Neural progenitor cell (in vitro differentiated cells): Measurements from ENCODE around the gene POU2AF1. TPM values are rescaled to one million over a fixed set of nuclear protein-coding genes. Genes with fewer than 3 reads are reported as not detected.

Source experiments
- DNase-seq: peaks from one replicate; pipeline ENCODE4 v3.0.0-alpha.2; 2016; ENCODE audit warnings: low spot score
- H2AFZ ChIP-seq: fragments of 200-600 bp; sonication (generic); replicated peaks from 2 replicates; pipeline ENCODE4 v1.6.1; 2016; ENCODE audit warnings: antibody characterized with exemption
- H3F3A ChIP-seq: fragments of 200-600 bp; sonication (generic); 2 replicates; pipeline ENCODE4 v1.6.1; 2016; ENCODE audit warnings: antibody characterized with exemption, low read depth
- H3K27ac ChIP-seq: fragments of 200-600 bp; sonication (generic); 2 replicates; pipeline ENCODE4 v1.5.1; 2016; ENCODE audit warnings: mild to moderate bottlenecking
- H3K27me3 ChIP-seq: fragments of 200-600 bp; sonication (generic); 2 replicates; pipeline ENCODE4 v1.6.1; 2016; ENCODE audit warnings: mild to moderate bottlenecking, moderate library complexity
- H3K36me3 ChIP-seq: fragments of 200-600 bp; sonication (generic); 2 replicates; pipeline ENCODE4 v1.5.1; 2016
- H3K4me1 ChIP-seq: fragments of 200-600 bp; sonication (generic); 2 replicates; pipeline ENCODE4 v1.6.1; 2016; ENCODE audit warnings: mixed run types
- H3K4me2 ChIP-seq: fragments of 200-600 bp; sonication (generic); 2 replicates; pipeline ENCODE4 v1.6.1; 2016
- H3K4me3 ChIP-seq: fragments of 200-600 bp; sonication (generic); 2 replicates; pipeline ENCODE4 v1.5.1; 2016
- H3K79me2 ChIP-seq: fragments of 200-600 bp; sonication (generic); 2 replicates; pipeline ENCODE4 v1.6.1; 2016; ENCODE audit warnings: low read depth
- H3K9ac ChIP-seq: fragments of 200-600 bp; sonication (generic); 2 replicates; pipeline ENCODE4 v1.6.1; 2016
- H3K9me3 ChIP-seq: fragments of 200-600 bp; sonication (generic); 2 replicates; pipeline ENCODE4 v1.5.1; 2016; ENCODE audit warnings: low read depth
- H4K20me1 ChIP-seq: fragments of 200-600 bp; sonication (generic); 2 replicates; pipeline ENCODE4 v1.6.1; 2016; ENCODE audit warnings: low read depth
- H3K27ac Mint-ChIP-seq: 3 replicates; pipeline ENCODE4 v1.8.0; 2021; ENCODE audit warnings: mixed read lengths
- H3K27me3 Mint-ChIP-seq: 2 replicates; pipeline ENCODE4 v1.8.0; 2022; ENCODE audit warnings: low read depth, mild to moderate bottlenecking, inconsistent platforms, moderate library complexity, mixed read lengths; ENCODE audit not compliant: insufficient read depth
- H3K36me3 Mint-ChIP-seq: 3 replicates; pipeline ENCODE4 v1.8.0; 2021; ENCODE audit warnings: mixed read lengths
- H3K4me1 Mint-ChIP-seq: 3 replicates; pipeline ENCODE4 v1.8.0; 2021; ENCODE audit warnings: mixed read lengths
- H3K4me3 Mint-ChIP-seq: 3 replicates; pipeline ENCODE4 v1.8.0; 2021; ENCODE audit warnings: mild to moderate bottlenecking, moderate library complexity, mixed read lengths
- H3K9me3 Mint-ChIP-seq: 3 replicates; pipeline ENCODE4 v1.8.0; 2020; ENCODE audit warnings: mixed read lengths
- CTCF ChIP-seq: fragments of 200-600 bp; sonication (generic); IDR thresholded peaks from 2 replicates; pipeline ENCODE4 v1.5.1; 2017; ENCODE audit warnings: antibody characterized with exemption, mild to moderate bottlenecking
- EZH2 ChIP-seq: fragments of 200-600 bp; sonication (generic); IDR thresholded peaks from 2 replicates; pipeline ENCODE4 v1.6.1; 2017; ENCODE audit warnings: antibody characterized with exemption, mild to moderate bottlenecking, moderate library complexity
- EZH2phosphoT487 ChIP-seq: fragments of 200-600 bp; sonication (generic); IDR thresholded peaks from 2 replicates; pipeline ENCODE4 v1.6.1; 2017; ENCODE audit warnings: antibody characterized with exemption
- total RNA-seq: library from RNA; depleted of rRNA; stranded (reverse); fragments of >200 nt; gene quantifications from 2 replicates; pipeline ENCODE4 v1.2.3, GENCODE V29; 2015; ENCODE audit warnings: low replicate concordance

The POU2AF1 gene
- total RNA-seq, 1 donor from 2014 or later: not detected

DNA sequence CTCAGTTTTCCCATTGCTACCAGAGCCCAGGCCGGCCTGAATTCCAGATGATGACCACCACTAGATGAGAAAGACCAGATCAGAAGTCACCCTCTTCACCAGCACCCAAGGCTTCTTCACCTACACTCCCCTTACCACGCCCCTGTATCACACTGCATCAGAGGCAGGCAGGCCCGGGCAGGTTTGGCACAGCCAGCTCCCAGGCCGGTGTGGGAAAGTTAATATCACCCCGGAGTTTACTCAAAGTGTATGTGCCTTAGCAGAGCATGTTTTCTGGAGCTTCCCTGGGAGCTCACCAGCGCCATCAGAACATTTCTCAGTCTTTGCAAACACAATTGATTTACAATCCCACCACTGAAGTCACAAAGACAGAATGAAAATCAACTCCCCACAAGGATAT, 47.5 kb upstream of the POU2AF1 start:
- no peak overlapping the region for H3K4me3 ChIP-seq
- Mint-ChIP-seq H3K4me1 (no peaks in the 10 kb centered on the region), H3K4me3 (no peak overlapping the region), H3K27ac (peak overlapping the region; percentile 23), H3K9me3 (no peaks in the 10 kb centered on the region), H3K27me3 (peaks cover 9% of the 10 kb centered on the region), H3K36me3 (no peaks in the 10 kb centered on the region)
- no peak overlapping the region for H3K9ac ChIP-seq
- no peak overlapping the region for H3K4me2 ChIP-seq
- H3K27ac ChIP-seq: no peak overlapping the region
- no peaks in the 10 kb centered on the region for H3K36me3 ChIP-seq
- H3F3A ChIP-seq: no peaks in the 10 kb centered on the region
- no peaks in the 10 kb centered on the region for H3K4me1 ChIP-seq
- H4K20me1 ChIP-seq: no peaks in the 10 kb centered on the region
- no peaks in the 10 kb centered on the region for H3K9me3 ChIP-seq
- H3K27me3 ChIP-seq: no peaks in the 10 kb centered on the region
- no peak for TF ChIP-seq EZH2
- TF ChIP-seq CTCF: no peak
- no peak for TF ChIP-seq EZH2phosphoT487
- no peak for DNase-seq
- no peak overlapping the region for H2AFZ ChIP-seq
- no peaks in the 10 kb centered on the region for H3K79me2 ChIP-seq

DNA sequence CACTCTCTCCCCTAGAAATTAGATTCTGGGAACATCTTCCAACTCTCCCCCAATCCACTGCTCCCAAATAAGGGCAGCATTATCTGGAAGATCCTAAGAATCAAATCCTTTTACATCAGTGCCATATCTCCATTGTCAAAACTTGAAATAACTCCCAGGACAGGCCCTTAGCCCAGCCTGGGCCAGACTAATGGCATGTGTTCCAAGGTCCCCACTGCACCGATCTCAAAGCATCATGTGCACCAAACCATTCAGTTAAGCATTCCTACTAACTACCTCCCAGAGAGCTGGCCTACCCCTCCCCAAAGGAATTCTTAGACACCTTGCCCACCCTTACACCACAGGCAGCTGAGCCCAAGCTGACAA, 44.2 kb upstream of the POU2AF1 start:
- H3K27ac ChIP-seq: no peak overlapping the region
- no peak overlapping the region for H3K4me2 ChIP-seq
- H3K27me3 ChIP-seq: no peaks in the 10 kb centered on the region
- H3K36me3 Mint-ChIP-seq: no peaks in the 10 kb centered on the region
- no peaks in the 10 kb centered on the region for H3K79me2 ChIP-seq
- H3F3A ChIP-seq: no peaks in the 10 kb centered on the region
- no peaks in the 10 kb centered on the region for H3K9me3 ChIP-seq
- H3K27me3 Mint-ChIP-seq: peaks cover 15% of the 10 kb centered on the region
- no peak for TF ChIP-seq EZH2
- TF ChIP-seq EZH2phosphoT487: no peak
- no peak for TF ChIP-seq CTCF
- peaks cover 3% of the 10 kb centered on the region for H3K4me1 Mint-ChIP-seq
- H3K36me3 ChIP-seq: no peaks in the 10 kb centered on the region
- H4K20me1 ChIP-seq: no peaks in the 10 kb centered on the region
- H3K9ac ChIP-seq: no peak overlapping the region
- H2AFZ ChIP-seq: no peak overlapping the region
- DNase-seq: no peak
- H3K27ac Mint-ChIP-seq: no peak overlapping the region
- peaks cover 3% of the 10 kb centered on the region for H3K9me3 Mint-ChIP-seq
- H3K4me3 Mint-ChIP-seq: no peak overlapping the region
- H3K4me1 ChIP-seq: no peaks in the 10 kb centered on the region
- H3K4me3 ChIP-seq: no peak overlapping the region

DNA sequence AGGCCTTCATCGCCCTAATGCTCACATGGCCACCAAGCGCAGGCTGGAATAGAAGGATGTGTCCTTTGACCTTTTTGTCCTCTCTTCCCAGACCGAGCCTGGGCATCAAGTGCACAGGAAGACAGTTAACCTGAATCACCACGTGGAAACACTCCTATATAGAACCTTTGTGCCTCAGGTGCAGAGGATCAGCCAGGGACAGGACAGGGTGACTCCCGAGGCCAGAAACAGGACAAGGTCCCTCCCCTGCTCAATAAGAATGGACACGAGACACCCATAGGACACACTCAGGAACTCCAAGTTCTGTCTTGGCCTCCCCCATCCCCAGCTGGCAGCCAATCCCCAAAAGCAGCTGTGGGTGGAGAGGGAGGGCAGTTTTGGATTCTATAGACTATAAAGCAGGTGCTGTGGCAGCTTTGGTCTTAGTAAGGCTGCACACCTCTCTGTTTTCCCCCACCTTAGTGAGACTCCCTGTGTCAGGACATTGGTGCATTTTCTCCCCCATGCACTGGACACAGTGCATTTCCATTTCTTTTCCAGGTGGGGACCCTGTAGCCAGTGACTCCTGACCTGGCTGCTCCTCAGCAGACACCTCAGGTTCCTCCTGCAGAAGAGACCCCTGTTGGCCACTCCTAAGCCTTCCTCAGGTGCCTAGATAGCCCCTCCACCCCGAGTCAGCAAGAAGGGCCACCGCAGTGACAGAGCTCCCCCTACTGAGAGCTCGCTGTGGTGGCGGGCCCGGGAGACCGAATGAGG, 43.6 kb upstream of the POU2AF1 start:
- Mint-ChIP-seq H3K9me3 (peaks cover 3% of the 10 kb centered on the region), H3K27me3 (peaks cover 16% of the 10 kb centered on the region), H3K4me1 (peaks cover 7% of the 10 kb centered on the region), H3K4me3 (no peak overlapping the region), H3K27ac (no peak overlapping the region), H3K36me3 (no peaks in the 10 kb centered on the region)
- Histone ChIP-seq H3K4me3 (no peak overlapping the region), H3F3A (no peaks in the 10 kb centered on the region), H3K27ac (no peak overlapping the region), H3K27me3 (no peaks in the 10 kb centered on the region), H3K36me3 (no peaks in the 10 kb centered on the region), H4K20me1 (no peaks in the 10 kb centered on the region), H3K9me3 (no peaks in the 10 kb centered on the region), H2AFZ (no peak overlapping the region), H3K79me2 (no peaks in the 10 kb centered on the region), H3K4me1 (no peaks in the 10 kb centered on the region), H3K4me2 (no peak overlapping the region), H3K9ac (no peak overlapping the region)
- DNase-seq: peak; percentile 85
- TF ChIP-seq CTCF (peak; percentile 93), EZH2phosphoT487 (no peak), EZH2 (no peak)
